ENCODE measurements around the gene GATAD2B.

GRCh38 chr1:153953859-153954365 is 31.1 kb upstream of the GATAD2B start:
- TF ChIP-seq, protein P1, sequence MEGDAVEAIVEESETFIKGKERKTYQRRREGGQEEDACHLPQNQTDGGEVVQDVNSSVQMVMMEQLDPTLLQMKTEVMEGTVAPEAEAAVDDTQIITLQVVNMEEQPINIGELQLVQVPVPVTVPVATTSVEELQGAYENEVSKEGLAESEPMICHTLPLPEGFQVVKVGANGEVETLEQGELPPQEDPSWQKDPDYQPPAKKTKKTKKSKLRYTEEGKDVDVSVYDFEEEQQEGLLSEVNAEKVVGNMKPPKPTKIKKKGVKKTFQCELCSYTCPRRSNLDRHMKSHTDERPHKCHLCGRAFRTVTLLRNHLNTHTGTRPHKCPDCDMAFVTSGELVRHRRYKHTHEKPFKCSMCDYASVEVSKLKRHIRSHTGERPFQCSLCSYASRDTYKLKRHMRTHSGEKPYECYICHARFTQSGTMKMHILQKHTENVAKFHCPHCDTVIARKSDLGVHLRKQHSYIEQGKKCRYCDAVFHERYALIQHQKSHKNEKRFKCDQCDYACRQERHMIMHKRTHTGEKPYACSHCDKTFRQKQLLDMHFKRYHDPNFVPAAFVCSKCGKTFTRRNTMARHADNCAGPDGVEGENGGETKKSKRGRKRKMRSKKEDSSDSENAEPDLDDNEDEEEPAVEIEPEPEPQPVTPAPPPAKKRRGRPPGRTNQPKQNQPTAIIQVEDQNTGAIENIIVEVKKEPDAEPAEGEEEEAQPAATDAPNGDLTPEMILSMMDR (IDR thresholded peaks at IDR 0.05), result no peak
- no peak for TF ChIP-seq POLR2A (IDR thresholded peaks at IDR 0.05)

Data from esophagus squamous epithelium (tissue), 4 donors.